ENCODE data around the gene ITGBL1. TPM values are rescaled to one million over a fixed set of nuclear protein-coding genes. Genes with fewer than 3 reads are reported as not detected.

The ITGBL1 gene
- total and polyA plus RNA-seq, 2 of the 13 experiments (the other 11 are each of a cell fraction or from before 2014, with no cell fraction given), result 0.02 TPM; not detected in 1

- Histone ChIP-seq H3K4me3 (replicated peaks in 1 of 3; ENCODE audit: insufficient read depth in 1 of 3, low read depth in 2 of 3, low read length in 3 of 3) (no peak overlapping the region), H3K27me3 (ENCODE audit: control insufficient read depth in 1 of 2, insufficient read depth in 2 of 2, low read length in 2 of 2) (peaks cover 0 to 15% of the 10 kb centered on the region in 2 experiments; a peak in 3 of 5 replicates), H3K9me3 (ENCODE audit: low read length) (no peaks in the 10 kb centered on the region), H3K36me3 (replicated peaks in 1 of 2; ENCODE audit: control insufficient read depth in 1 of 2, insufficient read depth in 2 of 2, low read length in 2 of 2) (no peaks in the 10 kb centered on the region), H3K4me2 (ENCODE audit: low read depth, low read length) (no peak overlapping the region), H2AFZ (ENCODE audit: low read length) (no peak overlapping the region), H3K4me1 (ENCODE audit: insufficient read depth, low read length) (no peaks in the 10 kb centered on the region), H4K20me1 (ENCODE audit: insufficient read depth, low read length) (no peaks in the 10 kb centered on the region), H3K9ac (ENCODE audit: insufficient read depth, low read depth, low read length) (no peak overlapping the region), H3K27ac (ENCODE audit: extremely low read length, insufficient read depth, low read length) (no peak overlapping the region), H3K79me2 (ENCODE audit: insufficient read depth, low read length) (no peaks in the 10 kb centered on the region)
- intact Hi-C loops (cut with micrococcal nuclease; ENCODE audit: unreplicated experiment) (no loop called here), in situ Hi-C loops (cut with HindIII; ENCODE audit: extremely low pct_ligation_motif_present, low pct_unique_long_range_greater_than_20kb) (no loop called here)
- BruUV-seq (replicated peaks), result no TSS peak
- FAIRE-seq, result no peak
- DNase-seq (ENCODE audit: low spot score), result no peak
- 24% methylated on average over 2 of the region's 3 CpGs for whole genome bisulfite sequencing (ENCODE audit: low lambda C conversion rate)
- CTCF ChIA-PET (ENCODE audit: low intra/inter-chr PET ratio, low total read pairs), result no interaction called here
- POLR2A ChIA-PET, result no interaction called here
- peak; percentile 44 for ATAC-seq
- TF ChIP-seq, protein P1, sequence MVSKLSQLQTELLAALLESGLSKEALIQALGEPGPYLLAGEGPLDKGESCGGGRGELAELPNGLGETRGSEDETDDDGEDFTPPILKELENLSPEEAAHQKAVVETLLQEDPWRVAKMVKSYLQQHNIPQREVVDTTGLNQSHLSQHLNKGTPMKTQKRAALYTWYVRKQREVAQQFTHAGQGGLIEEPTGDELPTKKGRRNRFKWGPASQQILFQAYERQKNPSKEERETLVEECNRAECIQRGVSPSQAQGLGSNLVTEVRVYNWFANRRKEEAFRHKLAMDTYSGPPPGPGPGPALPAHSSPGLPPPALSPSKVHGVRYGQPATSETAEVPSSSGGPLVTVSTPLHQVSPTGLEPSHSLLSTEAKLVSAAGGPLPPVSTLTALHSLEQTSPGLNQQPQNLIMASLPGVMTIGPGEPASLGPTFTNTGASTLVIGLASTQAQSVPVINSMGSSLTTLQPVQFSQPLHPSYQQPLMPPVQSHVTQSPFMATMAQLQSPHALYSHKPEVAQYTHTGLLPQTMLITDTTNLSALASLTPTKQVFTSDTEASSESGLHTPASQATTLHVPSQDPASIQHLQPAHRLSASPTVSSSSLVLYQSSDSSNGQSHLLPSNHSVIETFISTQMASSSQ (IDR thresholded peaks at IDR 0.05; ENCODE audit: low read depth), result no peak
- TF ChIP-seq, protein P1 (CRISPR knock-in tag; IDR thresholded peaks at IDR 0.05; ENCODE audit: borderline replicate concordance), result no peak
- TF ChIP-seq ZNF136 (CRISPR knock-in tag; IDR thresholded peaks at IDR 0.05; ENCODE audit: low read depth) (no peak), TEAD2 (CRISPR knock-in tag; IDR thresholded peaks at IDR 0.05) (no peak), POLR2A (IDR thresholded peaks at IDR 0.05; ENCODE audit: insufficient read depth in 1 of 2, low read depth in 2 of 2, low read length in 2 of 2) (no peak), CAMTA2 (CRISPR knock-in tag; IDR thresholded peaks at IDR 0.05; ENCODE audit: borderline replicate concordance) (no peak), ZNF281 (CRISPR knock-in tag; IDR thresholded peaks at IDR 0.05; ENCODE audit: borderline replicate concordance) (no peak), ARID2 (CRISPR knock-in tag; IDR thresholded peaks at IDR 0.05; ENCODE audit: borderline replicate concordance) (no peak), ELK4 (CRISPR knock-in tag; IDR thresholded peaks at IDR 0.05; ENCODE audit: borderline replicate concordance) (no peak), SMAD9 (CRISPR knock-in tag; IDR thresholded peaks at IDR 0.05) (no peak)
- TF ChIP-seq, protein P2, sequence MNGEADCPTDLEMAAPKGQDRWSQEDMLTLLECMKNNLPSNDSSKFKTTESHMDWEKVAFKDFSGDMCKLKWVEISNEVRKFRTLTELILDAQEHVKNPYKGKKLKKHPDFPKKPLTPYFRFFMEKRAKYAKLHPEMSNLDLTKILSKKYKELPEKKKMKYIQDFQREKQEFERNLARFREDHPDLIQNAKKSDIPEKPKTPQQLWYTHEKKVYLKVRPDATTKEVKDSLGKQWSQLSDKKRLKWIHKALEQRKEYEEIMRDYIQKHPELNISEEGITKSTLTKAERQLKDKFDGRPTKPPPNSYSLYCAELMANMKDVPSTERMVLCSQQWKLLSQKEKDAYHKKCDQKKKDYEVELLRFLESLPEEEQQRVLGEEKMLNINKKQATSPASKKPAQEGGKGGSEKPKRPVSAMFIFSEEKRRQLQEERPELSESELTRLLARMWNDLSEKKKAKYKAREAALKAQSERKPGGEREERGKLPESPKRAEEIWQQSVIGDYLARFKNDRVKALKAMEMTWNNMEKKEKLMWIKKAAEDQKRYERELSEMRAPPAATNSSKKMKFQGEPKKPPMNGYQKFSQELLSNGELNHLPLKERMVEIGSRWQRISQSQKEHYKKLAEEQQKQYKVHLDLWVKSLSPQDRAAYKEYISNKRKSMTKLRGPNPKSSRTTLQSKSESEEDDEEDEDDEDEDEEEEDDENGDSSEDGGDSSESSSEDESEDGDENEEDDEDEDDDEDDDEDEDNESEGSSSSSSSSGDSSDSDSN (CRISPR knock-in tag; IDR thresholded peaks at IDR 0.05), result no peak
Measured at GRCh38 chr13:101417043-101417406, 35.5 kb upstream of the ITGBL1 start.

Measured in HepG2 (cell line).